ENCODE measurements around the gene GPD1L. TPM values are rescaled to one million over a fixed set of nuclear protein-coding genes. Genes with fewer than 3 reads are reported as not detected.

The GPD1L gene
- total and polyA plus RNA-seq, 2 of the 13 experiments (the other 11 are each of a cell fraction or from before 2014, with no cell fraction given): 4.9 to 13.7 TPM

DNA sequence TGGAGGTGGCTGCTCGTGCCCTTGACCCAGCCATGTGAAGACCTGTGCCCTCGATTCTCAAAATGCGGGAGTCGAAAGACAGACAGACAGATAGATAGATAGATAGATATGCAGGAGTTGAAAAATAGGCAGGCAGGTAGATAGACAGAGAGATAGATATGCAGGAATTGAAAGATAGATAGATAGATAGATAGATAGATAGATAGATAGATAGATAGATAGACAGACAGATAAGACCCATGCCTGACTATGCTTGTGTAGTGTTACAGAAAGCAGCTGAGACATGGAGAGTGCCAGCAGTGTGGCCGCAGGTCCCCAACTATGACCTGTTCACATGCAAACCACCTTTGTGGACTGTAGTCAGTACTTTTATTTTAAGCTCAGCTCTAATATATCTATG lies 17.2 kb downstream of the GPD1L start (continued):
- TF ChIP-seq, protein P1, sequence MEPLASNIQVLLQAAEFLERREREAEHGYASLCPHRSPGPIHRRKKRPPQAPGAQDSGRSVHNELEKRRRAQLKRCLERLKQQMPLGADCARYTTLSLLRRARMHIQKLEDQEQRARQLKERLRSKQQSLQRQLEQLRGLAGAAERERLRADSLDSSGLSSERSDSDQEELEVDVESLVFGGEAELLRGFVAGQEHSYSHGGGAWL (CRISPR knock-in tag; IDR thresholded peaks at IDR 0.05): no peak
- no peak for TF ChIP-seq ZNF615 (CRISPR knock-in tag; IDR thresholded peaks at IDR 0.05; ENCODE audit: borderline replicate concordance)
- no peak for TF ChIP-seq MAFK (conservative IDR thresholded peaks at IDR 0.05 in 1 of 2, IDR thresholded peaks at IDR 0.05 in 1 of 2; ENCODE audit: low read length in 2 of 2)
- TF ChIP-seq ZNF746 (CRISPR knock-in tag; IDR thresholded peaks at IDR 0.05): no peak
- no peak for TF ChIP-seq SMC3 (IDR thresholded peaks at IDR 0.05; ENCODE audit: low read length)
- no peak for TF ChIP-seq ZNF737 (CRISPR knock-in tag; IDR thresholded peaks at IDR 0.05; ENCODE audit: borderline replicate concordance)
- no peak for TF ChIP-seq MIER2 (CRISPR knock-in tag; IDR thresholded peaks at IDR 0.05)
- TF ChIP-seq, protein P2, sequence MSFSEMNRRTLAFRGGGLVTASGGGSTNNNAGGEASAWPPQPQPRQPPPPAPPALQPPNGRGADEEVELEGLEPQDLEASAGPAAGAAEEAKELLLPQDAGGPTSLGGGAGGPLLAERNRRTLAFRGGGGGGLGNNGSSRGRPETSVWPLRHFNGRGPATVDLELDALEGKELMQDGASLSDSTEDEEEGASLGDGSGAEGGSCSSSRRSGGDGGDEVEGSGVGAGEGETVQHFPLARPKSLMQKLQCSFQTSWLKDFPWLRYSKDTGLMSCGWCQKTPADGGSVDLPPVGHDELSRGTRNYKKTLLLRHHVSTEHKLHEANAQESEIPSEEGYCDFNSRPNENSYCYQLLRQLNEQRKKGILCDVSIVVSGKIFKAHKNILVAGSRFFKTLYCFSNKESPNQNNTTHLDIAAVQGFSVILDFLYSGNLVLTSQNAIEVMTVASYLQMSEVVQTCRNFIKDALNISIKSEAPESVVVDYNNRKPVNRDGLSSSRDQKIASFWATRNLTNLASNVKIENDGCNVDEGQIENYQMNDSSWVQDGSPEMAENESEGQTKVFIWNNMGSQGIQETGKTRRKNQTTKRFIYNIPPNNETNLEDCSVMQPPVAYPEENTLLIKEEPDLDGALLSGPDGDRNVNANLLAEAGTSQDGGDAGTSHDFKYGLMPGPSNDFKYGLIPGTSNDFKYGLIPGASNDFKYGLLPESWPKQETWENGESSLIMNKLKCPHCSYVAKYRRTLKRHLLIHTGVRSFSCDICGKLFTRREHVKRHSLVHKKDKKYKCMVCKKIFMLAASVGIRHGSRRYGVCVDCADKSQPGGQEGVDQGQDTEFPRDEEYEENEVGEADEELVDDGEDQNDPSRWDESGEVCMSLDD (CRISPR knock-in tag; IDR thresholded peaks at IDR 0.05; ENCODE audit: borderline replicate concordance): no peak
- TF ChIP-seq, protein P3, sequence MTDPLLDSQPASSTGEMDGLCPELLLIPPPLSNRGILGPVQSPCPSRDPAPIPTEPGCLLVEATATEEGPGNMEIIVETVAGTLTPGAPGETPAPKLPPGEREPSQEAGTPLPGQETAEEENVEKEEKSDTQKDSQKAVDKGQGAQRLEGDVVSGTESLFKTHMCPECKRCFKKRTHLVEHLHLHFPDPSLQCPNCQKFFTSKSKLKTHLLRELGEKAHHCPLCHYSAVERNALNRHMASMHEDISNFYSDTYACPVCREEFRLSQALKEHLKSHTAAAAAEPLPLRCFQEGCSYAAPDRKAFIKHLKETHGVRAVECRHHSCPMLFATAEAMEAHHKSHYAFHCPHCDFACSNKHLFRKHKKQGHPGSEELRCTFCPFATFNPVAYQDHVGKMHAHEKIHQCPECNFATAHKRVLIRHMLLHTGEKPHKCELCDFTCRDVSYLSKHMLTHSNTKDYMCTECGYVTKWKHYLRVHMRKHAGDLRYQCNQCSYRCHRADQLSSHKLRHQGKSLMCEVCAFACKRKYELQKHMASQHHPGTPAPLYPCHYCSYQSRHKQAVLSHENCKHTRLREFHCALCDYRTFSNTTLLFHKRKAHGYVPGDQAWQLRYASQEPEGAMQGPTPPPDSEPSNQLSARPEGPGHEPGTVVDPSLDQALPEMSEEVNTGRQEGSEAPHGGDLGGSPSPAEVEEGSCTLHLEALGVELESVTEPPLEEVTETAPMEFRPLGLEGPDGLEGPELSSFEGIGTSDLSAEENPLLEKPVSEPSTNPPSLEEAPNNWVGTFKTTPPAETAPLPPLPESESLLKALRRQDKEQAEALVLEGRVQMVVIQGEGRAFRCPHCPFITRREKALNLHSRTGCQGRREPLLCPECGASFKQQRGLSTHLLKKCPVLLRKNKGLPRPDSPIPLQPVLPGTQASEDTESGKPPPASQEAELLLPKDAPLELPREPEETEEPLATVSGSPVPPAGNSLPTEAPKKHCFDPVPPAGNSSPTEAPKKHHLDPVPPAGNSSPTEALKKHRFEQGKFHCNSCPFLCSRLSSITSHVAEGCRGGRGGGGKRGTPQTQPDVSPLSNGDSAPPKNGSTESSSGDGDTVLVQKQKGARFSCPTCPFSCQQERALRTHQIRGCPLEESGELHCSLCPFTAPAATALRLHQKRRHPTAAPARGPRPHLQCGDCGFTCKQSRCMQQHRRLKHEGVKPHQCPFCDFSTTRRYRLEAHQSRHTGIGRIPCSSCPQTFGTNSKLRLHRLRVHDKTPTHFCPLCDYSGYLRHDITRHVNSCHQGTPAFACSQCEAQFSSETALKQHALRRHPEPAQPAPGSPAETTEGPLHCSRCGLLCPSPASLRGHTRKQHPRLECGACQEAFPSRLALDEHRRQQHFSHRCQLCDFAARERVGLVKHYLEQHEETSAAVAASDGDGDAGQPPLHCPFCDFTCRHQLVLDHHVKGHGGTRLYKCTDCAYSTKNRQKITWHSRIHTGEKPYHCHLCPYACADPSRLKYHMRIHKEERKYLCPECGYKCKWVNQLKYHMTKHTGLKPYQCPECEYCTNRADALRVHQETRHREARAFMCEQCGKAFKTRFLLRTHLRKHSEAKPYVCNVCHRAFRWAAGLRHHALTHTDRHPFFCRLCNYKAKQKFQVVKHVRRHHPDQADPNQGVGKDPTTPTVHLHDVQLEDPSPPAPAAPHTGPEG (CRISPR knock-in tag; IDR thresholded peaks at IDR 0.05): no peak
